Epithelial cell of esophagus (primary cell): Measurements from ENCODE around the gene MRPS22.

Experiments
- DNase-seq: peaks from one replicate; pipeline ENCODE4 v3.0.0; 2010; ENCODE audit warnings: low read depth
- H3K4me3 ChIP-seq: 2 replicates; pipeline ENCODE4 v1.5.1; 2011; ENCODE audit warnings: mild to moderate bottlenecking, low read length, control low read depth
- TF ChIP-seq, protein P1 (sequence below): IDR thresholded peaks from 2 replicates; pipeline ENCODE4 v1.5.1; 2011; ENCODE audit warnings: low read depth, mild to moderate bottlenecking, low read length, control low read depth, inconsistent platforms; ENCODE audit not compliant: insufficient read depth; ENCODE audit errors: missing control alignments

Gene MRPS22

DNA sequence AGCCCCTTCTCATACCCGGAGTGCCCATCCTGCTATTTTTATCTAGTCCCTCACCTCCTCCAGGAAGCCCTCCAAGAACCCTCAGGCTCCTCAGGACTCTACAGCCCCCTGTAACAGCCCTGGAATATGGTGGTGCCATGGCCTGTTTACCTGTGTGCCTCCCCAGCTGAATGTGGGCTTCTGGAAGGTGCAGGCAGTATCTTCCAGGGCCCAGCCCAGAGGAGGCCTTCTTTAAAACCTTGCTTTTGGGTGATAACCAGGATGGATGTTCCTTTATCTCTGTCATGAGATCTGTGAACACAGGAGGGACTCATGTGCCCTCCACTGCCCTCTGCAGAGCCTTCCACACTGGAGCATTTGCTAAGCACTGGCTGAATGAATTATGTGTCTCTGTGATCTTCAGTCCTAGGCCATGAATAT lies 36.7 kb upstream of the MRPS22 start:
- TF ChIP-seq, protein P1, sequence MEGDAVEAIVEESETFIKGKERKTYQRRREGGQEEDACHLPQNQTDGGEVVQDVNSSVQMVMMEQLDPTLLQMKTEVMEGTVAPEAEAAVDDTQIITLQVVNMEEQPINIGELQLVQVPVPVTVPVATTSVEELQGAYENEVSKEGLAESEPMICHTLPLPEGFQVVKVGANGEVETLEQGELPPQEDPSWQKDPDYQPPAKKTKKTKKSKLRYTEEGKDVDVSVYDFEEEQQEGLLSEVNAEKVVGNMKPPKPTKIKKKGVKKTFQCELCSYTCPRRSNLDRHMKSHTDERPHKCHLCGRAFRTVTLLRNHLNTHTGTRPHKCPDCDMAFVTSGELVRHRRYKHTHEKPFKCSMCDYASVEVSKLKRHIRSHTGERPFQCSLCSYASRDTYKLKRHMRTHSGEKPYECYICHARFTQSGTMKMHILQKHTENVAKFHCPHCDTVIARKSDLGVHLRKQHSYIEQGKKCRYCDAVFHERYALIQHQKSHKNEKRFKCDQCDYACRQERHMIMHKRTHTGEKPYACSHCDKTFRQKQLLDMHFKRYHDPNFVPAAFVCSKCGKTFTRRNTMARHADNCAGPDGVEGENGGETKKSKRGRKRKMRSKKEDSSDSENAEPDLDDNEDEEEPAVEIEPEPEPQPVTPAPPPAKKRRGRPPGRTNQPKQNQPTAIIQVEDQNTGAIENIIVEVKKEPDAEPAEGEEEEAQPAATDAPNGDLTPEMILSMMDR = no peak
- no peak for DNase-seq
- no peak overlapping the region for H3K4me3 ChIP-seq

DNA sequence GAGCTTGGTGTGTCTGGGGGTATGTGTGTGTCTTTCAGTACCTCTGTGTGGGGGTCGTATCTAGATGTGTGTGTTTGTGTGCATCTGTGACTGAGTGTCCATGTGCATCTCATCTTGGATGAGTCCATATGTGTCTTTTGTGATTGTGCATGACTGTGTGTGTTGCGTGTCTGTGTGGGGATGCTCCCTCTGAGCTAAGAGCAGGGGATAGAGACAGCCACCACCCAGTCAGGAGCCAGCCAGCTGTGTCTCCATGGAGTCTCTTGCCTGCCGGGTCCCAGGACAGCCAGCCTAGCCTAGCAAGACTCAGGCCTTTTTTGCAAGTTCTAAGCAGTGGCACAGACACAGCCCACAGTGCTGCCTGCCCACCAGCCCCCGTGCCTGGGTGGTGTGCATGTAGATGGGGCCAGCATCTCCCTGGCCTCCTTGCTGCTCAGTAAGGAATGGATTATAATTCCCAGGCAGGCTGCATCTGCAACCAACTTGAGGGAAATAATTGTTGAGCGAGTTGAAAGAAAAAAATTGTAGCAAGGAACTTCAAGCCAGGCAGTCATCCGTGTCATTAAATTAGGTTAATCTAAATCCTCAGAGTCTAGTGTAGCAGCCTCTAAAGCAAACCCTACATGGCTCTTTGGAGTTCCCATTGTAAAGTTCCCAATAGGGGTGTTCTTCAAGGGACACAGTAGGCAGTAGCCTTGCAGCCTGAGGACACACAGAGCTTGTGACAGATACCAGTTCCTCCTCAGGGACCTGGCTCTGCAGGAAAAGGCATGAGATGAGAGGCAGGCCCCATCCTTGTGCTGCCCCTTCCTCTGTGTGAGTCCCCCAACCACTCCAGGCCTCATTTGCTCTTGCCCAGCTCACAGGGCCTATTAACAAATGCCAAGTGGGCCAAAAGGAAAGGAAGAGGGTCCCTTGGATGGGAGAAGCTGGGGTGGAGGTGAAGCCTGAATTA lies 35.9 kb upstream of the MRPS22 start:
- no peak overlapping the region for H3K4me3 ChIP-seq
- TF ChIP-seq, protein P1 = no peak
- no peak for DNase-seq

DNA sequence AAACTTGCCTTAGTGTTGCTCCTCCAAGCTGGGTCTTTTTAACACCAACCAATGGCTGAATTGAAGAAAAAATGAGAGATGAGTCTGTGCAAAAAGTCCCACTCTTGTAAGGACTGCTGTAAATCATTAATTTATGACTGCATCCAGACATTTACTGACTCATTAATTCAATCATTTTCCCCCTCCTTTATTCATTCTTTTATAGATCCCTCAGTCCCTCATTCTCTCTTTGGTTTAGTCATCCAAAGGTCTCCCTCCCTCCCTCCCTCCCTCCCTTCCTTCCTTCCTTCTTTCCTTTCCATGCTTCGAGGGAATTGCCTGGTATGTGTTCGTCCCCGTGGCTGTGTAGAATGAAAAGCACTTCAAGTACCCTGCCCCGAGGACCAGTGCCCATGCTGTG lies 35.3 kb upstream of the MRPS22 start:
- DNase-seq = no peak
- TF ChIP-seq, protein P1 = no peak
- H3K4me3 ChIP-seq = no peak overlapping the region

DNA sequence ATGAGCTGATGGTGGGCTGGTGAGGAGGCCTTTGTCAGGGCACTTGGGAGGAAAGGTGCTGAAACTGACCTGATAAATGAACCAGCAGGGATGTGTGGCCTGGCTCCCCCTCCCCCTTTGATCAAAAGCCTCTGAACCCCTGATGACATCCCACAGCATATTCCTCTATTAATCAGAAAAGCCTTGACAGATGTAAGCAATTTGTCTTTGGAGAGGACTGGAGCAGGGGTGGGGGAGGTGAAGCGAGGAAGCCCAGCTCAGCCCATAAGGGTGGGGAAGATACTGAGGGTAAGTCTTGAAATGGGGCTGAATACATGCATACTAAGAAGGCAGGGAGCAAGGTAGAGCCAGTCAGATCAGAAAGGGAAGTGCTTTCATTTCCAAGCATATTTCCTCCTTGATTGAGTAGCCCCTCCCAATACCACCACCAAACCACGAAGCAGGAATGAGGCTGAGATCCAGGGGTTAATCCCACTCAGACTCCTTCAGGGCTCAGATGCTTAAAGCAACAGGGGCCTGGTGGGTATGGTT lies 34.7 kb upstream of the MRPS22 start:
- no peak overlapping the region for H3K4me3 ChIP-seq
- TF ChIP-seq, protein P1 = no peak
- no peak for DNase-seq

DNA sequence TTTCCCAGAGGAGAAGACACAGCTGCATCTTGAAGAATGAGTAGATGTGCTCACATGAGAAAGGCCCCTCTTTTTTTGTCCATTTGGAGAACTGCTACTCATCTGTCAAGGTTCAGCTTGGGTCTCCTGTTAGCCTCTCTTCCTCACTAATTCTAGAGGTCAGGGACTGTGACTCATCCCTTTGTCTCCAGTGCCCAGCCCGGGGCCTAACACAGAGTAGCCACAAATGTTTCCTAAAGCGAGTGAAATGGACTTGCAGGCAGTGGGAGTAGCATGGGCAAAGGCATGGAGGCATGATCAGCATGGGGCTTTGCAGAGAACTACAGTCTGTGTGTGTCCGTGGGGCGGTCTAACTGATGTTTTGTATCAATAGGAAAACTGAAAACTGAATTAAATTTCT lies 33.9 kb upstream of the MRPS22 start:
- H3K4me3 ChIP-seq = no peak overlapping the region
- no peak for DNase-seq
- TF ChIP-seq, protein P1 = no peak

DNA sequence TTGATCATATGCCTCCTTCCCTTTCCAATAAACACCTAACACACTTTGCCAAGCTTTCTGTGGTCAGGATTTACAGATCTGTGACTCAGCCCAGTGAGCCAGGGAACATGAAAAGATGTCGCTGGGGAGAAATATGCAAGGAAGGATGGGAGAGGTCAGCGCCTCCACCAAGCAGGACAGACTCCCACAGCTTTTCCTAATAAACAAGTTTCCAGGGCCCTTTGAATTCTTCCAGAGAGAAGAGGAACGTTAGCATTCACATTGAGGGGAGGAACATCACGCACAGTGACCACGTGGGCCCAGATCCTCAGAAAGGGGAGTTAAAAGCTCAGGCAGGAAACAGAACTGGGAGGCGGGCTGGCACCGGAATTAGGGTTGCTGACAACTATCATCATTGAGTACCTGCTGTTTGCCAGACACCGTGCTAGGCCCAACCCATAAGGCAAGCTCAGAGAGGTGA lies 33.3 kb upstream of the MRPS22 start:
- DNase-seq = peak; percentile 45
- no peak overlapping the region for H3K4me3 ChIP-seq
- TF ChIP-seq, protein P1 = no peak
